ENCODE results near the gene MTHFR. TPM values are rescaled to one million over a fixed set of nuclear protein-coding genes. Genes with fewer than 3 reads are reported as not detected.

The MTHFR gene
- total and polyA plus RNA-seq, 2 of the 8 experiments (the other 6 are each of a cell fraction or from before 2014, with no cell fraction given) = 8.7 to 18.5 TPM

- H3K23ac ChIP-seq (ENCODE audit: insufficient read length) = no peak overlapping the region
- FAIRE-seq (no peak), DNase-seq (ENCODE audit: low read depth in 1 of 2, low spot score in 2 of 2) (no peak)
- no peak overlapping the region for H2BK15ac ChIP-seq (ENCODE audit: low read length)
- no peak overlapping the region for H2BK5ac ChIP-seq (ENCODE audit: low read depth, low read length)
- H4K5ac ChIP-seq (ENCODE audit: insufficient read length, low read depth, low read length) = no peak overlapping the region
- peaks cover 0 to 7% of the 10 kb centered on the region in 2 experiments for H4K20me1 ChIP-seq (replicated peaks in 1 of 2; ENCODE audit: control insufficient read depth in 1 of 2, insufficient read depth in 2 of 2, low read length in 2 of 2)
- WGBS, 2 experiments (ENCODE audit: extremely low coverage in 1 of 2, insufficient coverage in 1 of 2, insufficient read length in 1 of 2, insufficient replicate concordance in 2 of 2, low coverage in 1 of 2, low lambda C conversion rate in 2 of 2, missing lambda C conversion rate in 1 of 2) = 92% methylated on average over 6 of the region's 6 CpGs; no CpG with 5 or more reads in 1 of the 2 experiments
- no peak overlapping the region for H3K18ac ChIP-seq (ENCODE audit: extremely low read depth, low read length)
- H4K8ac ChIP-seq (ENCODE audit: extremely low read depth, insufficient read depth, low read length) = no peak overlapping the region
- H3K23me2 ChIP-seq (ENCODE audit: low read depth, low read length) = no peaks in the 10 kb centered on the region; the same call in 1 of the 2 replicates
- no peak overlapping the region for H3K4me2 ChIP-seq (ENCODE audit: insufficient read depth in 1 of 2, low read depth in 2 of 2, low read length in 2 of 2)
- no peak overlapping the region for H3K4me3 ChIP-seq (ENCODE audit: extremely low read depth in 1 of 4, insufficient read depth in 2 of 4, low read depth in 3 of 4, low read length in 4 of 4)
- no peak overlapping the region for H3K4ac ChIP-seq (replicated peaks; ENCODE audit: insufficient read length, low read depth, low read length)
- no peaks in the 10 kb centered on the region; the same call in 1 of the 2 replicates for H3K79me1 ChIP-seq (ENCODE audit: low read depth, low read length)
- no peak overlapping the region for H2BK120ac ChIP-seq (replicated peaks; ENCODE audit: low read depth, low read length)
- H2AK5ac ChIP-seq (ENCODE audit: low read depth, low read length) = no peak overlapping the region
- H3K56ac ChIP-seq (replicated peaks; ENCODE audit: insufficient read length, low read depth, low read length) = no peak overlapping the region
- H3K14ac ChIP-seq (ENCODE audit: insufficient read length) = no peak overlapping the region
- H4K91ac ChIP-seq (replicated peaks; ENCODE audit: insufficient read length, low read length) = no peak overlapping the region
- no peak overlapping the region for H2BK12ac ChIP-seq (ENCODE audit: low read depth, low read length)
- H3K36me3 ChIP-seq (ENCODE audit: control insufficient read depth in 2 of 4, insufficient read depth in 4 of 4, low read length in 3 of 4) = peaks cover 2 to 25% (median 11%) of the 10 kb centered on the region in 4 experiments; a peak in 6 of 8 replicates
- no peaks in the 10 kb centered on the region for H3K9me3 ChIP-seq (ENCODE audit: insufficient read depth in 2 of 2, low read depth in 1 of 2, low read length in 1 of 2)
- H3K27me3 ChIP-seq (replicated peaks in 1 of 4; ENCODE audit: control insufficient read depth in 3 of 4, extremely low read depth in 1 of 4, insufficient read depth in 3 of 4, low read length in 3 of 4) = no peaks in the 10 kb centered on the region
- H3K4me1 ChIP-seq (replicated peaks in 1 of 4; ENCODE audit: control insufficient read depth in 3 of 4, insufficient read depth in 4 of 4, low read length in 3 of 4) = peaks cover 0 to 2% (median 0%) of the 10 kb centered on the region in 4 experiments; a peak in 2 of 7 replicates
- H2BK20ac ChIP-seq (ENCODE audit: low read length) = no peak overlapping the region
- H2AFZ ChIP-seq (ENCODE audit: low read length) = no peak overlapping the region
- CTCF ChIA-PET (ENCODE audit: partially characterized antibody) = interaction anchor here (1.3 to 1.4 kb wide), 3 partner anchors 22 to 56 kb away, joined by 3 read pairs; no protein-coding TSS in a partner anchor
- POLR2A ChIA-PET (ENCODE audit: partially characterized antibody) = interaction anchor here (1.7 kb wide), 1 partner anchor 9 kb away, joined by 9 read pairs; no protein-coding TSS in a partner anchor
- no peak overlapping the region for H3K27ac ChIP-seq (ENCODE audit: low read depth, low read length)
- no peaks in the 10 kb centered on the region for H3K79me2 ChIP-seq (ENCODE audit: control insufficient read depth in 1 of 2, insufficient read depth in 2 of 2, low read length in 2 of 2)
- no peak overlapping the region for H3K9ac ChIP-seq (replicated peaks in 1 of 4; ENCODE audit: extremely low read depth in 1 of 4, low read depth in 3 of 4, low read length in 3 of 4)
- TF ChIP-seq KDM4A (IDR thresholded peaks at IDR 0.05; ENCODE audit: low read depth, low read length, severe bottlenecking) (no peak), TEAD4 (IDR thresholded peaks at IDR 0.05; ENCODE audit: low read depth, low read length) (no peak), SIN3A (conservative IDR thresholded peaks at IDR 0.05 in 1 of 2, IDR thresholded peaks at IDR 0.05 in 1 of 2; ENCODE audit: low read depth in 1 of 2, low read length in 2 of 2) (no peak)
Observed at GRCh38 chr1:11746092-11746491, 59.7 kb downstream of the MTHFR start.

All from H1 (cell line).